Measurements from ENCODE around the gene SRSF12. TPM values are rescaled to one million over a fixed set of nuclear protein-coding genes. Genes with fewer than 3 reads are reported as not detected.

SRSF12 gene
- total RNA-seq, 1 experiment from 2014 or later, result not detected

DNA sequence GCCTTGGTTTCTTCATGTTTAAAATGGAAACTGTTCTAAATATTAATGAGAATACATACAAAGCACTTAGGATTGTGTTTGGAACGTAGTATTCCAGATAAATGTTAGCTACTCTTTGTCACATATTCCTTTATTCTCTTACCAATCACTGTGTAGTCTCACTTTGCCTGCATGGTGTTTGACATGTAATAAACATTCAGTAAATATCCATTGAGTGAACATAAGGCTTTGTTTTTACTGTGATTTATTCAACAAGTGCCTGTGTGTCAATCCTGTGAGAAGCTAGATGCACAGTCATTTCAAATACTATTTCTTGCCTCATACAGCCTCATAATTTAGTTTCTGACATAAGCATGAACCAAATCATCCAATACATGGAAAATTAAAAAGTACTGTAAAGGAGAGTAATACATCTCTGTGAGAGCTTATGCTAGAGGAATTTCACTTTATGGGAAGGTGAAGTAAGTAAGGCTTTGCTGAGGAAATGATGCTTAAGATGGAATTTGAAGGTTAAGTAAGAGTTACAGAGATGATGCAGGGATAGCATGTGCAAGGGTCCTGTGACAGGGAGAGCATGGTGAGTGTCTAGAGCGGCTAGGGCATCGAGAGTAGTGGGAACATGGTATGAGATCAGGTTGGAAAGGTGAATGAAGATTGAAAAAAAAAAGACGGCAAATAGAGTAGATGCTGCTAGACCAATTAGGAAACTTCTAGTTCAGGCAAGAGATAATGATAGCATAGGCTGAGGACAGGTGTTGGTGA is 42.6 kb upstream of the SRSF12 start:
- Histone ChIP-seq H3K4me1 (ENCODE audit: control insufficient read depth in 1 of 2, insufficient read depth in 2 of 2, low read length in 2 of 2) (no peaks in the 10 kb centered on the region), H3K9me3 (ENCODE audit: control insufficient read depth in 1 of 2, insufficient read depth in 1 of 2, low read depth in 1 of 2, low read length in 2 of 2) (no peaks in the 10 kb centered on the region), H4K20me1 (ENCODE audit: insufficient read depth) (no peaks in the 10 kb centered on the region; the same call in 1 of the 2 replicates), H3K36me3 (ENCODE audit: control insufficient read depth in 1 of 2, insufficient read depth in 2 of 2, low read length in 2 of 2) (peaks cover 16 to 23% of the 10 kb centered on the region in 2 experiments), H3K4me2 (ENCODE audit: low read length) (no peak overlapping the region), H3K27me3 (ENCODE audit: insufficient read depth, low read length) (no peaks in the 10 kb centered on the region), H3K9me2 (ENCODE audit: insufficient read depth) (no peaks in the 10 kb centered on the region), H2AFZ (ENCODE audit: low read depth, low read length, poor library complexity, severe bottlenecking) (no peak overlapping the region), H3K79me2 (ENCODE audit: insufficient read depth, low read length) (peaks cover 13% of the 10 kb centered on the region), H3K27ac (ENCODE audit: low read depth, low read length) (no peak overlapping the region), H3K4me3 (replicated peaks in 1 of 2; ENCODE audit: low read depth in 1 of 2, low read length in 2 of 2) (no peak overlapping the region), H3K9ac (ENCODE audit: low read length) (no peak overlapping the region)
- DNase-seq (ENCODE audit: low read depth, low spot score) (no peak), ATAC-seq (no peak)
- CTCF ChIA-PET, result no interaction called here
- BruUV-seq (replicated peaks), result no TSS peak
- TF ChIP-seq JUND (IDR thresholded peaks at IDR 0.05) (no peak), FOSL1 (IDR thresholded peaks at IDR 0.05; ENCODE audit: low read depth) (no peak), ZFX (IDR thresholded peaks at IDR 0.05) (no peak), SIN3A (IDR thresholded peaks at IDR 0.05; ENCODE audit: low read depth) (no peak), EGR1 (IDR thresholded peaks at IDR 0.05; ENCODE audit: low read depth) (no peak), TCF7L2 (IDR thresholded peaks at IDR 0.05; ENCODE audit: borderline replicate concordance, extremely low read depth, insufficient read depth, insufficient read length) (no peak), MAX (IDR thresholded peaks at IDR 0.05) (no peak), SP1 (IDR thresholded peaks at IDR 0.05; ENCODE audit: low read depth) (no peak)
- TF ChIP-seq, protein P1, sequence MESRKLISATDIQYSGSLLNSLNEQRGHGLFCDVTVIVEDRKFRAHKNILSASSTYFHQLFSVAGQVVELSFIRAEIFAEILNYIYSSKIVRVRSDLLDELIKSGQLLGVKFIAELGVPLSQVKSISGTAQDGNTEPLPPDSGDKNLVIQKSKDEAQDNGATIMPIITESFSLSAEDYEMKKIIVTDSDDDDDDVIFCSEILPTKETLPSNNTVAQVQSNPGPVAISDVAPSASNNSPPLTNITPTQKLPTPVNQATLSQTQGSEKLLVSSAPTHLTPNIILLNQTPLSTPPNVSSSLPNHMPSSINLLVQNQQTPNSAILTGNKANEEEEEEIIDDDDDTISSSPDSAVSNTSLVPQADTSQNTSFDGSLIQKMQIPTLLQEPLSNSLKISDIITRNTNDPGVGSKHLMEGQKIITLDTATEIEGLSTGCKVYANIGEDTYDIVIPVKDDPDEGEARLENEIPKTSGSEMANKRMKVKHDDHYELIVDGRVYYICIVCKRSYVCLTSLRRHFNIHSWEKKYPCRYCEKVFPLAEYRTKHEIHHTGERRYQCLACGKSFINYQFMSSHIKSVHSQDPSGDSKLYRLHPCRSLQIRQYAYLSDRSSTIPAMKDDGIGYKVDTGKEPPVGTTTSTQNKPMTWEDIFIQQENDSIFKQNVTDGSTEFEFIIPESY (IDR thresholded peaks at IDR 0.05; ENCODE audit: extremely low read depth, insufficient replicate concordance, low read length), result no peak
- RAD21 ChIA-PET (ENCODE audit: low non-redundant PET in 1 of 2, low total read pairs in 2 of 2, uncharacterized antibody in 2 of 2, unreplicated experiment in 2 of 2), result no interaction called here
- intact Hi-C loops (cut with micrococcal nuclease), result no loop called here
- POLR2A ChIA-PET, result no interaction called here
